ENCODE measurements around the gene SLC34A1. TPM values are rescaled to one million over a fixed set of nuclear protein-coding genes. Genes with fewer than 3 reads are reported as not detected.

SLC34A1 gene
- total RNA-seq, 4 donors from 2014 or later: not detected

DNA sequence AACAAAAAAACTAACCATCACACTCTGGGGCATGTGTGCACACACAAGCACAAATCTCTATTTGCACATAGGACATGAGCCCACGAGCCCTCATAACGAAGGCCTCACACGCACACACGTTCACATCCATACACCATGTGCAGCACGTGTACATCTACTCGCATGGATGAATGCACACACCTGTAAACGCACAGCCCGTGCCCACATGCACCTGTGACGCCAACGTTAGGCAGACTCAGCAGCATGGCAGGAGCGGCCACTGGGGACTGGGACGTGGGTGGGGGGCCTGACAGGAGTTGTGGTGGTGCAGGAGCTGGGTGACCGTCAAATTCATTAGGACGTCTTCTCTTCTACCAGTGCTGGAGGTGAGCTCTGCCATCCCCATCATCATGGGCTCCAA is 3.2 kb downstream of the SLC34A1 start:
- H3K4me3 ChIP-seq (replicated peaks in 1 of 3): no peak overlapping the region
- H3K4me1 ChIP-seq: peaks cover 3 to 20% of the 10 kb centered on the region in 2 donors
- 60 to 77% methylated on average over 10 to 14 of the region's 14 CpGs for WGBS, 2 donors
- H3K36me3 ChIP-seq: no peaks in the 10 kb centered on the region
- intact Hi-C loops (cut with DNase I): no loop called here
- H3K27me3 ChIP-seq: no peaks in the 10 kb centered on the region
- TF ChIP-seq CTCF (IDR thresholded peaks at IDR 0.05): no peak
- no peak for TF ChIP-seq POLR2A (IDR thresholded peaks at IDR 0.05)
- no peaks in the 10 kb centered on the region for H3K9me3 ChIP-seq
- H3K27ac ChIP-seq: no peak overlapping the region
- no peak for DNase-seq

DNA sequence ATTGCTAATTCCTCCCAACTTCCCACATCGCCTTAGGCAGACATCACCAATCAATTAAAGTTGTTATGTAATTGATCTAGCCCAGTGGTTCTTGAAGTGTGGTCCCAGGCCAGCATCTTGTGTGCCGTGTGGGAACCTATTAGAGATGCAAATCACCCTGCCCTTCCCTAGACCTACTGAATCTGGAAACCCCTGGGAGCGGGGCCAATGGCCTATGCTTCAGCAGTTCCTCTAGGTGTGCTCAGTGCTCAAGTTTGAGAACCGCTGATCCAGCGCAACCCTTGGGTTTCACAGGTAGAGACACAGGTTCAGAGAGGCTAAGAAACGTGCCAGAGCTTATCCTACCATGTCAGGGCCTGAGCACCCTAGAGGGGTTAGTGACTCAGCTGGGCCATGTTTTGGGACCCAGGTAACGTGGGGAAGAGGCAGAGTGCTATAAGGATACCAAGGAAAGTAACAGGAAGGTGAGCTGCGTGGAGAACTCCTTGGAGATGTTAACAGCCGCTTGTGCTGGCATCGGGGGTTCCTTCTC is 4.4 kb downstream of the SLC34A1 start:
- Histone ChIP-seq H3K27ac (no peak overlapping the region), H3K9me3 (no peaks in the 10 kb centered on the region), H3K4me3 (replicated peaks in 1 of 3) (no peak overlapping the region), H3K4me1 (peaks cover 3 to 20% of the 10 kb centered on the region in 2 donors), H3K27me3 (no peaks in the 10 kb centered on the region), H3K36me3 (no peaks in the 10 kb centered on the region)
- no peak for TF ChIP-seq POLR2A (IDR thresholded peaks at IDR 0.05)
- TF ChIP-seq CTCF (IDR thresholded peaks at IDR 0.05): no peak
- peak; percentile 77 to 81 for DNase-seq
- intact Hi-C loops (cut with DNase I): no loop called here
- 50 to 60% methylated on average over 10 of the region's 10 CpGs for WGBS, 2 donors

GRCh38 chr5:177389241-177390169 is 5.3 kb downstream of the SLC34A1 start:
- no peak for DNase-seq
- TF ChIP-seq CTCF (IDR thresholded peaks at IDR 0.05) (no peak), POLR2A (IDR thresholded peaks at IDR 0.05) (no peak)
- Histone ChIP-seq H3K4me3 (replicated peaks in 1 of 3) (no peak overlapping the region), H3K4me1 (peaks cover 3 to 20% of the 10 kb centered on the region in 2 donors), H3K27ac (no peak overlapping the region), H3K36me3 (no peaks in the 10 kb centered on the region), H3K27me3 (no peaks in the 10 kb centered on the region), H3K9me3 (no peaks in the 10 kb centered on the region)
- intact Hi-C loops (cut with DNase I): loop anchor here (5.0 kb wide), 2 partner anchors 68 to 113 kb away; no protein-coding TSS in a partner anchor
- WGBS, 2 donors: 31 to 41% methylated on average over 19 to 21 of the region's 21 CpGs

GRCh38 chr5:177390363-177391300 is 6.4 kb downstream of the SLC34A1 start:
- Histone ChIP-seq H3K27me3 (no peaks in the 10 kb centered on the region), H3K4me3 (replicated peaks in 1 of 3) (no peak overlapping the region), H3K9me3 (no peaks in the 10 kb centered on the region), H3K4me1 (peaks cover 3 to 20% of the 10 kb centered on the region in 2 donors), H3K36me3 (no peaks in the 10 kb centered on the region), H3K27ac (no peak overlapping the region)
- peak; percentile 80 to 81 for DNase-seq
- intact Hi-C loops (cut with DNase I): loop anchor here (5.0 kb wide), 2 partner anchors 67 to 112 kb away; no protein-coding TSS in a partner anchor
- no peak for TF ChIP-seq POLR2A (IDR thresholded peaks at IDR 0.05)
- TF ChIP-seq CTCF (IDR thresholded peaks at IDR 0.05): peak; percentile 91 to 97 (median 96)
- WGBS, 2 donors: 18 to 29% methylated on average over 11 to 12 of the region's 13 CpGs

Measured in thyroid gland (tissue), 4 donors.